Renal cortex interstitium (tissue), 11 donors: ENCODE data around the gene TAF1B. TPM values are rescaled to one million over a fixed set of nuclear protein-coding genes. Genes with fewer than 3 reads are reported as not detected.
"Not testable (repeated sequence)": the region's sequence is repeated elsewhere in the genome, so short reads cannot be mapped to it uniquely, and the experiment has no call there.

ENCODE experiments used
- DNase-seq, 11 donors: peaks; one replicate each; pipeline ENCODE4 v3.0.0-alpha.2; 2013; ENCODE audit warnings: low read depth in 9 of 11, low spot score in 4 of 11; ENCODE audit errors: extremely low read depth in 1 of 11
- polyA plus RNA-seq, 3 donors: library from polyadenylated mRNA; unstranded; fragments of 120-200 nt; gene quantifications; one replicate each; pipeline ENCODE4 v1.2.1, GENCODE V29; 2013; ENCODE audit not compliant: insufficient read length in 3 of 3

Gene TAF1B
- polyA plus RNA-seq, 3 donors: 25.3 to 34.1 (median 28.5) TPM

DNA sequence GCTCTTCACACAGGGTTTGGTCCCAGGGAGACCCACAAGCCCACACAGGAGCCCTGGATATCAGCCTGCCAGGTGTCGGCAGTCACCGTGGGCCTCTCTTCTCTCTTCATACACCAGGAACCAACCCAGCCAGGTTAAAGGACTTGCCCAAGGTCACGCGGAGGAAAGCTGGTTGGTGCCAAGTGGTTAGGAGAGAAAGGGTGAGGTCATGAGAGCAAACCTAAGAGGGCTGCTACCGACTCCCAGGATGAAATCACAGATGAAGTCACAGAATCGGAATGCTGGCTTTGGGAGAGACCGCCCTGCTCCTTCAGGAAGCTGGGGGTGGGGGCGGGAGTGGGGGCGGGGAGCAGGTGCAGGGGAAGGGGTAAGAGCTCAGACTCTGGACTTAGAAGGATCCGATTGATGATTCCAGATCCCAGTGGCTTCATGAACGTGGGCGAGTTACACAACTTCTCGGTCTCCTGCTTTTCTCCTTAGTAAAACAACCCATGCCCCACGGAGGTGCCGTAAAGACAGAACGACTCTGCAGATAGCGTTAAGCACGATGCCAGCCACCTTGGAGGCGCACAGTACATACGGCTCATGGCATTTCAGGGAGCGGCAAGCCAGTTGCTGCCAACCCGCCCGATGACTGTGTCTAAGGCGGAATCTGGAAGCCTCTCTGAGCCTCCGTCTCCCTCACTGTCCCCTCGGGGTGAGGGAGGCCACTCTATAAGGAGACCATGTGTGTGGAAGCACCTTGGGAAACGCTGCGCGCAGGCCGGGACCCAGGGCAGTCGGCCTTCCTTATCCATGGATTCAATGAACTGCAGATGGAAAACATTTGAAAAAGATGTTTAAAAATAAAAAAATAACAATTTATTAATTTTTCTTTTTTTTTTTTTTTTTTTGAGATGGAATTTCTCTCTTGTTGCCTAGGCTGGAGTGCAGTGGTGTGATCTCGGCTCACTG is 23.0 kb upstream of the TAF1B start:
- DNase-seq: no peak

DNA sequence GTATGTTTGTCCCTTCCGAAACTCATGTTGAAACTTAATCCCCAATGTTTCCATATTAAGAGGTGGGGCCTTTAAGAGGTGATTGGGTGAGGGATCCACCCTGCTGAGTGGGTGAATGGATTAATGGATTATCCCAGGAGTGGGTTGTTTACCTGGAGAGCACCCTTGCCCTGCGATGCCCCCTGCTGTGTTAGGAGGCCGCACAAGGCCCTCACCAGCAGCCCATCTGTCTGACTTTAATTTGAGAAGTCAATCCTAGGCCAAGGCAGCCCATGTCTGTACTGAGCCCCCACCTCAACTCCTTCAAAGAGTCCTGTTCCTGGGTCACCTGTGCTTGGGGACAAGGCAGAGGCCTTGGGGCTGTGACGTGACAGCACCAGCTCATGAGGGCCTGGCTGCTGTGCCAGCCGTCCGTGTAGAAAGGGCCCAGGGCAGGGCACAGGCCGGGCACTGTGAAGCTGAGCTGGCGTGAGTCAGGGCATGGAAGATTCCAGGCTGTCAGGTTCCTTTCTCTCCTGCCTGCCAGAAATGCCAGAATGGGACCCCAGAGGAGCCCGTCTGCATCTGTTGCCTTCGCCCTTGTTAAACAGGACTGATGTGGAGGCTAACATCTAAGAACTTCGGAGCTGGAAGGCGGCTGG is 21.3 kb upstream of the TAF1B start:
- no peak for DNase-seq

DNA sequence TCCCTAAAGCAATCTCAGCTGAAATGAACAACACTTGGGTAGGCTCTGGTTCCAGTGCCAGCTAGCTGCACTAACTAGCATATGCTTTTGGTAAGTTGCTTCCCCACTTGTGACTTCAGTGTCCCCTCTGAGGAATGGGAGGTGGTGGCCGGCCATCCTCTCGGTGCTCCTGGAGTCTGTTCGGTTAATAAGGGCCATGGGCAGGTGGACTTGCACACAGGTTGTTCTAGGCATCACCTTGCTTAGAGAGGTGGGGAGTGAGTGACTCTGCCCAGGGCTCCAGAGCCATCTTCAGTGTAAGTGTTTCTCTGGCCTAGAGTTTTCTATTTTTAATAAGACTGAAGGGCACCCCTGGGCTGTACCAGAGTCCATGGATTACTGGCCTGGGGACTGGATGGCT is 18.8 kb upstream of the TAF1B start:
- DNase-seq: no peak

DNA sequence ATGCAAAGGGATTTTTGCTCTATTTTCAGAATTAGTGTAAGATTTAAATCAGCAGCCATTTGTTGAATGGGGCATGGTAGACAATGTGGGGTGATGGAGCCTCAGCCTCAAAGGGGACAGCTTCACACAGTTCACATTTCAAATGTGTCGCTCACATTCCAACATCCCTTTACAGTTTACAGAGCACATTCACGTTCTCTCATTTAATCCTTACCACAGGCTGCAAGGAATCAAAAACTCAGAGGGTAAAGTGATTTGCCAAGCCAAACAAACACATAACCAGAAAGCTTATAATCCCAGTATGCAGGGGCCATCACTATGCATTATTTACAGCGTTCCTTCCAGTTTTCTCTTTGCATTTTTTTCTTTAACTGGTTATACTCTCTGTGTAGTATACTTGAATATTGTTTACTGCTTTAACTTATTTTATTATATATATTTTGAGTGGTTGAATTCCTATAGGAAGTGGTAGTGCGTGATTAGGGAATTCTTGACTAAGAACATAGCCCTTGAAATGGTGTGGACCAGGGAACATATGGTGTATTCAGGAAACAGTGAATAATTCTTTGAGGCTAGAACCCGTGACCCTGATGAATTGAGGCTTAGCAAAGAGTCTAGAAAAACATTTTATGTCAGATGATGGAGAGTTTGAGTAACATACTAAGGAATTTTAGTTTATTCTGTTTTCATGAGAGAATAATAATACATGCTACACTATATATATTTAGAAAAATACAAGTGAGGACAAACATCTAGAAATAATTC is 18.1 kb upstream of the TAF1B start:
- DNase-seq: no peak

GRCh38 chr2:9826208-9826607 is 17.1 kb upstream of the TAF1B start:
- DNase-seq: no peak

- no peak for DNase-seq
Measured at GRCh38 chr2:9830685-9831410, 12.4 kb upstream of the TAF1B start.

- no peak for DNase-seq
Measured at GRCh38 chr2:9831670-9832069, 11.6 kb upstream of the TAF1B start.

- no peak for DNase-seq
Measured at GRCh38 chr2:9832586-9832985, 10.7 kb upstream of the TAF1B start.

DNA sequence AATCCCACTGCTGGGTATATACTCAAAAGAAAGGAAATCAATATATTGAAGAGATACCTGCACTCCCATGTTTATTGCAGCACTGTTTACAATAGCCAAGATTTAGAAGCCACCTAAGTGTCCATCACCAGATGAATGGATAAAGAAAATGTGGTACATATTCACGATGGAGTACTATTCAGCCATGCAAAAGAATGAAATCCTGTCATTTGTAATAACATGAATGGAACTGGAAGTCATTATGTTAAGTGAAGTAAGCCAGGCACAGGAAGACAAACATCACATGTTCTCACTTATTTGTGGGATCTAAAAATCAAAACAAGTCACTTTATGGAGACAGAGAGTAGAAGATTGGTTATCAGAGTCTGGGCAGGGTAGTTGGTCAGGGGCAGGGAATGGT is 8.2 kb upstream of the TAF1B start:
- not testable (repeated sequence) for DNase-seq

GRCh38 chr2:9836074-9836473 is 7.2 kb upstream of the TAF1B start:
- no peak for DNase-seq

- no peak for DNase-seq
Measured at GRCh38 chr2:9836517-9836916, 6.8 kb upstream of the TAF1B start.

DNA sequence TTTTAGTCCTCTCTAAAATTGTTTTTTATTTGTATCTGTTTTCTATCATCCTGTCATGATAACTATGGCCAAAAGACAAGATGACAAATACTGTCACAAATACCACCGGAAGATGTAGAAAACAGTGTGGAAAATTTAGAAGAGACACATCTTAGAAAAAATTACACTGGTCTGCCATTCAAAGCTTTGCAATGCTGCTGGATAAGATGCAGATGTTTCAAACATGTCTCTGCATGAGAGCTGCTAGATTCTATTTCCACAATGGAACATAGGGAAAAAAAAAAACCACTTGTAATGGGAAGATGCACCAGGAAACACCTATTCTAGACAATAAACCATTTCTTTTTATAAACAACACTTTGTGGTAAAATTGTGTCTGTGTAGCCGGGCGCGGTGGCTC is 5.8 kb upstream of the TAF1B start:
- no peak for DNase-seq

DNA sequence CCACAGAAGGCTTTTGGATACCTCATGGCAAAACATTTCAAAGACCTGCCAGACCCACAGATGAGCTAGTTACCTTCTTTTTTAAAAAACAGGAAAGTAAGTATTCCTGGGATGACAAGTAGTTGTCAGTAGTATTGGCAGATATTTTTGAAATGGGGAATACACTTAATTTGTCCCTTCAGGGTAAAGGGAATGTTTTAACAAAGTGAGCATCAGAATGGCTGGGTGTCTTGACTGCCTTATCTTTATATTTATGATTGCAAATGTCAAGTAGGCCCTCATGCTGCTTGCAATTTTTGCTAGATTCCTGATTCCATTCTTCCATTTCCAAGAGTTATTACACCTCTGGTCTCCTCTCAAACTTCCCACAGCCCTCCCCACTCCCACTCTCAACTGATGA is 4.9 kb upstream of the TAF1B start:
- no peak for DNase-seq

DNA sequence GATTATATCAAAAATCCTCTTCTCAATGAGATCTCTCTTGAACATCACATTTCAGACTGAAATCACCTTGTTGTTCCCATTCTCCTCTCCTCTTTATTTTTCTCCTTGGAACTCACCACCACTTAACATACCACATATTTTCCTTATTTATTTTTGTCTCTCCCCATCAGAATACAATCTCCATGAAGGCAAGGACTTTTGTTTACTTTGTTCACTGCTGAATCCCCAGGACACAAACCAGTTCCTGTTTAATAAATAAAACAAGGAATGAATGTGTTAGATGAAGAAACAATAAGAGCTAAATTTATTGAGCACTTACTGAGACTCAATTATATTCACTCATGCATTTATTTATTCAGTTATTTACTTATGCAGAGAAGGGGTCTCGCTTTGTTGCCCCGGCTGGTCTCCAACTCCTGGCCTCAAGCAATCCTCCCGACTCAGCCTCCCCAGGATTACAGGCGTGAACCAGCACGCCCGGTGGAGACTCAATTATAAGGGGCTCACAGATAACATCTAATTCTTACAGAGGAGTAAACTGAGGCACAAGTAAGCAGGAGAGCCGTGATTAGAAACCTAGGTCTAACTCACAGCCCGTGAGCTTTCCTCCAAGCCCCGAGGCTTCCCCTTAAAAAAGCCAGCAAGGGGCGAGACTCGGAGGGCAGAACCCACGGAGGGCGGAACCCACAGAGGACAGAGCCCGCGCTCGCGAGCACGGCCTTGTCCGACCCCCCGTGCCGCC is 616 bp upstream of the TAF1B start:
- DNase-seq: no peak

GRCh38 chr2:9844036-9844483 is 786 bp downstream of the TAF1B start:
- DNase-seq: no peak

GRCh38 chr2:9844576-9844975 is 1.3 kb downstream of the TAF1B start:
- DNase-seq: no peak

DNA sequence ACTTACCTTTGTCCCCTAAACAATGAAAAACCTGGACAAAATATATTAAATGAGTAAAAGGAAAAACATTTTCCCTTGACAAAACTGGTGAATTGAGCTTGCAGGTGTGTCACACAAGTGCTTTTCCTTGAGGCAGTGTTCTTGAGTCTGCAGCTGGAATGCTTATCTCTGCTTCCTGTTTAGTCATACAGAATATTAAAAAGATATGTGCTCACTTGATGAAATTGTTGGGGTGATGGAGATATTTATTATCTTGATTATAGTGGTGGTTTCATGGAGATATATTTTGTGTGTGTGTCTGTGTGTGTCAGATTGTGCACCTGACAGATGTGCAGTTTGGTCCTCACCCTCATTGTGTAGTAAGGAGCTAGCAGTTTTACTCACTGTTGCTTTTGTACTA is 3.3 kb downstream of the TAF1B start:
- no peak for DNase-seq

DNA sequence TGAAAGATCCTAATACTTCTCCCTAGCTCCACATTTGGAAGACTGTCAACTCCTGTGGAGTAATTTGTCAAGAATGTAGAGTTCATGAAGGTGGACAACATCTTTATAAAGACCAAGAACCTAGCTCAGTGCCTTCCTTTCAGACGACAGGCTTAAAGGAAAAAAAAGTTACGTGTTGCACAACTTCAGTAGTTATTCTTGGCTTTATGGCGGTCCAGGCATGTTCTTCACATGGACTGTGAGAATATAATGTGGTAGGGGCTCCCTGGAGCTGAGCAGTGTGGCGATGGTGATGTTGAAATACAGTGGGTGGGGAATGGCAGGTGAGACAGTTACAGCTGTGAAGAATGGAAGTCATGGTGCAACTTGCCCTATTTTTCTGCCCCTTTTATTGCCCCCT is 3.9 kb downstream of the TAF1B start:
- no peak for DNase-seq

DNA sequence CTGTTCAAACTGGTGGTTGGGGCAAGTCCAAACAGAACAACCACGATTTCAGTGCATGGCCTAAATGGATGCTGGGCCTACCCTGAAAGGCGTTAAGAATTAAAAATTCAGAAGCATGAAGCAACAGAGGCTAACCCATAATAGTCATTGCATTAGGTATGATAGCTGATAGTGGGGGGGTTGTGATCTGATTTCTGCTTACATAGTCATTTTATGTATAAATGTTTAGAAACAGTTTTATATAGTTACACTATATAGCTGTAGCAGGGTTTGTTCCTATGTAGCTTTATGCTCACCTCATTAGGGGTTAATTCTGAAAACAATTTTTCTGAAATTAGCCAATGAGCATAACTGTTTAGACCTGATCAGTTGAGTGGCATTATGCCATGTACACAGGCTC is 9.6 kb downstream of the TAF1B start:
- no peak for DNase-seq
